NCI-H146 (cell line): ENCODE measurements around the gene TPM1.
"Not testable (repeated sequence)": the region's sequence is repeated elsewhere in the genome, so short reads cannot be mapped to it uniquely, and the experiment has no call there.

Experiments used
- DNase-seq: peaks from one replicate; lab custom pipeline; 2025; lab: John Stamatoyannopoulos, UW

TPM1 gene

DNA sequence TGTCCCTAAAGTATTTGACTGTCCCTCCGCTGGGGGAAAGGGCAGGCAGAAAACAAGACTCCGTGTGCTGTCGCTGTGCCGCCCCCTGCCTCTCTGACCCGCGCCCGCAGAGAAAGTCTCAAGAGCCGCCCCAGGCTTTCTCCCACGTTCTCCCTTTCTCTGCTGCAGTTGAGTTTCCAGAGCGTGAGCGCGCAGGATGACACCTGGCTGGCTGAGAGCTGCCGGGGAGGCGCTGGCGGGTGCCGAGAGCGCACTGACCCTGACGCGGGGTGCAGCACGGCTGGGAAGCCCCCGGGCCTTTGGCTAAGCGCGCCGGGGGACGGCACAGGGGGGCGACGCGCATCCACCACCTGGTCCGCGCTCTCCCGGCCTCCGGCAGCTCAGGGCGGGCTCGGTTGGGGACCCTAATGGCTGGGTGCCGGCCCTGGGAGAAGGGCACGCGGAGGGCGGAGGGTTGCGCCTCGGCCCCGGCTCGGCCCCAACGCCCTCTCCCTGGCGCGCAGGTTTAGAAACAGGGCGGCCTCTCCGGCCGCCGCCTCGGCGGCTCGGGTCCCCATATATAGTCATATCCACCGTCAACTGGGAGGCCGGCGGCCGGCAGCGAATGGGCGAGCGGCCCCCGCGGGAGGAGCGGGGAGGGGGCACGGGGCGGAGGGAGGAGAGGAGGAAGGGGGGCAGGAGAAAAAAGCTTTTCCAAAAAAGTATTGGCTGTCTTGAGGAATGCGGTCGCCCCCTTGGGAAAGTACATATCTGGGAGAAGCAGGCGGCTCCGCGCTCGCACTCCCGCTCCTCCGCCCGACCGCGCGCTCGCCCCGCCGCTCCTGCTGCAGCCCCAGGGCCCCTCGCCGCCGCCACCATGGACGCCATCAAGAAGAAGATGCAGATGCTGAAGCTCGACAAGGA is at the start of gene TPM1:
Gene TPM1, plus strand, starts transcription at position 774 of the 903 bp plus-strand sequence. Its CDS starts 83 bp downstream, at position 857.
- peak; percentile 66 for DNase-seq

GRCh38 chr15:62993066-62993465 is 49.5 kb upstream of the TPM1 start:
- DNase-seq, result no peak

GRCh38 chr15:62993632-62994031 is 48.9 kb upstream of the TPM1 start:
- not testable (repeated sequence) for DNase-seq

DNA sequence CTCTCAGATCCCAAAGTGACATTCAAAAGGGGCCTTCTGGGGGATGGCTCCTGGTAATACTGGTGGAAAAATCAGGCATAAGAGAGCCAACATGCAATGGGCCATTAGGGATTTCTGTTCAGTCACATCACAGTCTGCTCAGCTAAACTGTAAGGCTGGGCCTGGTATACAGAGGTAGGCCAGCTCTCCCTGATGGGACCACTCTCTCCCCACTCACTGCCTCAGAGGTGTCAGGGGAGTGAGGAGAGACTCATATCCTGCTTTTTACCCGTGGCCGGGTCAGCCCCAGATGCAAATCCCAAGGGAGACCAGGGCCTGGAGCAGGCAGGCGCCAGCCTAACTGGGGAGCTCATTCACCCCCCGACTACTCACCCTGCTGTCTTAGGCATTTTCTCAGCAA is 48.1 kb upstream of the TPM1 start:
- DNase-seq, result no peak

- no peak for DNase-seq
These were observed 47.4 kb upstream of the TPM1 start for GRCh38 chr15:62994975-62995681.

- no peak for DNase-seq
These were observed 45.1 kb upstream of the TPM1 start for GRCh38 chr15:62997441-62997840.

DNA sequence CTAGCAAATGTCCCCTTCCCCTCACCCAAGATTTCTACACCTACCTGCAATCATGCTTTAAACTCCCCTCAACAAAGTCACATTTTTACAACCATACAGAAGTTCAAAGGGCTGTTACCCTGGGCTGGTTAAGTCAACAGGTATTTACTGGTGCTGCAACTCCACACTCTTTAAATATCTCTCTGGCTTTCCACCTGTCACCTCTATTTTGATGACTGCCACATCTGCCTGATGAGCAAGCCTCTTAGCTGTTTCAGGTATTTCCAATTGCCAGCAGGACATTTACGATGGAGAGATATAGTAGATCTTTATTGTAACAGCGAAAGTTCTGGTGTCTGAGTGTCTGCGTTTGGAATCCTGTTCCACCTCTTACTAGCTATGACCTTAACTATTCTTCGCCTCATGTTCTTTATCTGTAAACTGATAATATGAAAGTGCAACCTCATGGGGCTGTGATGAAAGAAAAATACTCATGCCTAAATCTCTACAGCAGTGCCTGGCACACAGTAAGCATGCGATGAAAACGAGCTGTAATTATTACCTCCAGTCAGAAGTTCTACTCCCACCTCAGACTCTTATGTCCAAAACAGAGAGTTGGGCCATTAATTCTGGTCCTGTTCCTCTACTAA is 44.2 kb upstream of the TPM1 start:
- DNase-seq, result no peak

- DNase-seq, result no peak
These were observed 43.4 kb upstream of the TPM1 start for GRCh38 chr15:62999178-62999577.

- peak; percentile 40 for DNase-seq
These were observed 42.5 kb upstream of the TPM1 start for GRCh38 chr15:62999923-63000561.

DNA sequence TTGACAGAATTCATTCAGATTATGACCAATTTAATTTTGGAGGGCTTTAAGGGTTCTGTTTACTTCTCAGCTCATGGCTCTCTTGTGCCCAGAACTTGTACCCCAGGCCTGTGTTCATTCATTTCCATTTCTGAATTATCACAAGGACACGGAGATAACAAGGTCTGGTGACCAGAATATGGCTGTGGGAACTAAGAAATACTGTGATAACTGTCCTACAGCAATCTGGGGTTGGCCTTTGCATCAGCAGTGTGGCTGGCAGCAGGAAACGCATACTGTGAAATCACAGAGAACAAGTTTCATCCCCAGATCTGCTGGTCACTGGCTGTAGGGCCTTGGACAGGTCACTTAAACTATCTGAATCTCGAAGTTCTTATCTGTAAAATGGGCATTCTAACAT is 41.8 kb upstream of the TPM1 start:
- no peak for DNase-seq

DNA sequence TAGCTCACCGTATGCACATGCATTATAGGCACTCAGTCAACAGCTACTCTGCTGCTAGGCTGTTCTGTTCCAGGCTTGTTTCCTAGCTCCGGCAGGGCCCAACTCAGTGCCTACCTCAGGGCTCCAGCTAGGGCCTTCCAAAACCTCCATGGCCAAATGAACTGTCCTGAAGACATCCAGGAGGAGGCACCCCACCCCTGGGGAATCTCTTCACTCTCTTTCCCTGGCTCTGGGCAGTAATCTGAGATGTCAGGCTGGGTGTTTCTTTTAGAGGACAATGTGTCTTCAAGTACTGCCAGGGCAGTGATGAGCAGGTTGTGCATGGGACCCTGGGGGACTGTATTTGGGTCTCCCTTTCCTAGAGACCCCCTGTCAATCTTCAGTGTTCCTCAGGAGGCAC is 38.3 kb upstream of the TPM1 start:
- no peak for DNase-seq

DNA sequence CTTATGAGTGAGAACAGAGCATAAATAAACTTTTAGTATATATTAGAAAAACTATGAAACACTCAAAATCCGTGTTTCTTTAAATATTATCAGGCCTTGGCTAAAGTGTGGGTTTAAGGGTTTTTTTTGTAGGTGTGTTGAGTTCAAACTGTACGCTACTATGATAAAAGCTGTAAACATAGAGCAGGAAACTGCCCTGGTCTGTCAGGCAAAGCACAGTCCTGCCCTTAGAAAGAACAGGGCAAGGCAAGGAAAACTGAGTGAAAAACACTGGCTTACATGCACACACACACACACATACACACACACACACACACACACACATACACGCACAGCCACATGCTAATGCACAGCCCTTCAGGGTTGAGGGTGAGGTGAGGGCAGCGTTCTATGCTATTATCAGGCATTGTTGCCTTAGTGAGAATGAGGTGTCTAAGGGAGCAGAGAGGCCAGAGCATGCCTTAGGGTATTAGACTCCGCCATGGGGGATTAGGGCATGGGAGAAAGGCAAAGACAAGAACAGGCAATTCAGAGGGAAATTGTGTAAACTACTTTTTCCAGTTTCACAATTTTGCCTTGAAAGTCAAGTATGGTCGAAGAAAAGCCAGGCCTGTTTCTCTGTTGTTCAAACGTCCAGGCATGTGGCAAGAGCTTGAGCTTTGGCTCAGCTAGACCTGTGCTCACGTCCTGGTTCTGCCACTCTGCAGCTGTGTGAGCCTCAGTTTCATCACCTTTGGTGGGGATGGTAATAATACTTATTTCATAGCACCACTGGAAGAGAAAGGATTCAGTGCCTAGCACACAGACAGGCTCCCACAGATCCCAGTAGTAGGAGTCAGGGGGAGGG is 36.3 kb upstream of the TPM1 start:
- no peak for DNase-seq

DNA sequence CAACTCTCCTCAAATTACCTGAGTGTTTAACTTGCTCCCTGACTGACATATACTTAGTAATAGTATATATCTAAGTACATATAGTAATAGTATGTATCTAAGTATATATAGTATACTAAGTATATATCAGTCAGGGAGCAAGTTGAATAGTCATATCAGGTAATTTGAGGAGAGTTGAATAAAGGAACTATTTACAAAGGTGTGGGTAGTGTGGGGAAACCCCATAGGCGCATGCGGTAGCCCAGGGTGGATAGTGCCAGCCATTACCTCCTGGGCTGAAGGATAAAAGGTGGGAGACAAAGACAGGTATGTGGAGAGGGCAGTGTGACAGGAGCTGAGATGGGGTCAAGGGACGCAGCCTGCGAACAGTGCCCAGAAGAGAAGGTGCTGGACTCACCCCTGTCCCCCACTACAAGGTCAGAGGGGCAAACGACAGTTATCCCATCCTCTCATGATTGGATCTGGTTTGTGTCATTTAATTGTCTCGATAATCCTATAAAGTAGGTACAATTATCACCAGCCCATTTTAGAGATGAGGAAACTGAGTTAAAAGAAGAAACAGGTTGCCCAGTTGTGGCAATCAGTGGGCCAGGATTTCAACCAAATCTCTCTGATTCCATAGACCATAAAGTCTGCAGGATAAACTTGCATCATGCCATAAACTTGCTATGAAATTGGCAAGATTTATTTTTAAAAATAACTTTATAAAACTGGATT is 34.1 kb upstream of the TPM1 start:
- no peak for DNase-seq

DNA sequence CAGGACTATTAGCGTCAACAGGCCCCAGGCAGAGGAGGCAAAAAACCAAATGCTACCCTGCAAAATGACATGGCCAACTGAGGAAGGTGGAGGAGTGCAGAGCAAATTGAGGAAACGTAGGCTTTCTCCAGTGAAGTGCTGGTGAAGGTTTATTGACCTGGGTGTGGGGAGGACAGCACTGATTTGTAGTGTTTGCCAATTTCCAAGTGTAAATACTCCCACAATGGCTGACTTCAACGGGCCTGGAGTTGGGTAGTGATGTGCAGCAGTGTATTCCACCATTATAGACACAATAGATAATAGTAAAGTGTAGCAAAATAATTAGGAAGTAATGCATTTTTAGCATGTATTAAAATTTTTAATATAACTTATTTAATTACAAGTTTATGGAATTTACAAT is 32.2 kb upstream of the TPM1 start:
- no peak for DNase-seq

DNA sequence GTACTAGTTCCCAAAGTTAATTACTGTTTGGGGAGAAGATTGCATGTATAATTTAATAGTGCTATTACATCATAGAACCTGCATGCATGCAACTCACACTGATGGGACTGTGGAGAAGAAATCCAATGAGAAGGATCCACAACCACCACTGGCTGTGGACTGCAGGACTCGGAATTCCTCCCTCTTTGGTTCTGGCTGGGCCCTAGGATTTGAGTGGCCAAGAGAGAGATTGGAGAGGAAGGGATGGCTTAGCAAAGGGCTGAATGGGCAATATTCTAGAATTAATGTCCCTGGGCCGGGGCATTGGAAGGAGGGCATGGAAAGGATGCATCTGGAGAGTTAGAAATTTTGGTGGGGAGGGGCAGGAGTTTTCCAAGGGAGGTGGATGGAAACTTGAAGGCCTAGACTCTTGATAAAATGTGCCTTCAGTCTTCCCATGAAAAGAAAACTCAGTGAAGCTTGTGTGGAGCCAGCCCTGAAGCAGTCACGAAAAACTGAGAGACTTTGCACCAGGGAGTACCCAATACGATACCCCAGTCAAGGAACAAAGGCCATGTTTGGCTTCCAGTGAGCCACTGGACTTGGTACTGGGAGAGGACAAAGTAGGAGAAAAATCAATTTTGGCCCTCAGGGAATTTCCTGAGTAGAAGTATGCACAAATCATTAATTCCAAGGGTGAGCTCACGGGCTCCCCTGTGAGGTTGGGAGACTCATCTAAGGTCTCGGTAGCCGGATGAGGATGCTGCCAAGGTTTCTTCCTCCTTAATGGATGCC is 31.4 kb upstream of the TPM1 start:
- DNase-seq, result no peak

GRCh38 chr15:63012444-63012843 is 30.1 kb upstream of the TPM1 start:
- DNase-seq, result no peak

DNA sequence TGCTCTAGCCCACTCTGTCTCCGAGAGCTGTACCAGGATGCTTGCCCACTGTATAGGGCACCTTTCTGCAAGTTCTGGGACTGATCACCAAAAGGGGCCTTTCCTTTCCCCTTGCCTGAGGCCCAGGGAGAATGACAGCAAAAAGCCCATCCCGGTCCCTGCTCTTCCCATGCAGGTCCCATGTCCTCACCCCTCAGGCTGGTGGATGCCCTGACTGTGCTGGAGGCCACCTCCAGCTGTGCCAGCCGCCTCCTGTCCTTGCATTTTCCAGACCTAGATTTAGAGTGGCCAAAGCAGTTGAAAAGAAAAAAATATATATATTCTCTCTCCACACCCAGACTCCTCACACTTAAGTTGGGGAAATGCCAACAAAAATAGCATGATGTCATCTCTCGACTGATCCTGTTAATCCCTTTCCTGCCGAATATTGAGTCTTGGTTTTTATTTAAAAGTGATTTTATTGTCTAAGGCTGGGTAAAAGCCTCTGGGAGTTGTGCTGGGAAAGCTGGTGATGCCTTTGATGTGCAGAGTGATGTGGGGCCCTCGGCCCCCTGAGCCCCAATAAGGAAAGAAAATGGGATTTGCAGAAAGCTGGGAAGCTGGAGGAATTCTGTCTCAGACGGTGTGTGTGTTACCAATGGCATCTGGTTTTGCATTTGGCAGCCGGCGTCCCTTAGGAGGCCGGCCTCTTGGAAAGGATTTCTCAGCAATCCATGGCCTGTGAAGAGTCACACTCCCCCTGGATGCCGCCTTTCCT is 29.3 kb upstream of the TPM1 start:
- no peak for DNase-seq

GRCh38 chr15:63014578-63014977 is 28.0 kb upstream of the TPM1 start:
- no peak for DNase-seq

GRCh38 chr15:63015618-63016017 is 26.9 kb upstream of the TPM1 start:
- no peak for DNase-seq
